Stimulated activated CD4-positive, alpha-beta T cell treated with anti-CD3 and anti-CD28 coated beads, Interleukin-4, amount 100 ng/mL, for 1 hour (primary cell): ENCODE results near the gene ZNF107.

ENCODE experiments used
- DNase-seq: peaks from one replicate; pipeline ENCODE4 v3.0.0-alpha.2; 2020

Gene ZNF107

GRCh38 chr7:64665980-64666662 is at the start of gene ZNF107:
Gene ZNF107 (plus strand): TSS chr7:64666133. CDS start chr7:64666283, 150 bp downstream.
- DNase-seq: peak; percentile 76

DNA sequence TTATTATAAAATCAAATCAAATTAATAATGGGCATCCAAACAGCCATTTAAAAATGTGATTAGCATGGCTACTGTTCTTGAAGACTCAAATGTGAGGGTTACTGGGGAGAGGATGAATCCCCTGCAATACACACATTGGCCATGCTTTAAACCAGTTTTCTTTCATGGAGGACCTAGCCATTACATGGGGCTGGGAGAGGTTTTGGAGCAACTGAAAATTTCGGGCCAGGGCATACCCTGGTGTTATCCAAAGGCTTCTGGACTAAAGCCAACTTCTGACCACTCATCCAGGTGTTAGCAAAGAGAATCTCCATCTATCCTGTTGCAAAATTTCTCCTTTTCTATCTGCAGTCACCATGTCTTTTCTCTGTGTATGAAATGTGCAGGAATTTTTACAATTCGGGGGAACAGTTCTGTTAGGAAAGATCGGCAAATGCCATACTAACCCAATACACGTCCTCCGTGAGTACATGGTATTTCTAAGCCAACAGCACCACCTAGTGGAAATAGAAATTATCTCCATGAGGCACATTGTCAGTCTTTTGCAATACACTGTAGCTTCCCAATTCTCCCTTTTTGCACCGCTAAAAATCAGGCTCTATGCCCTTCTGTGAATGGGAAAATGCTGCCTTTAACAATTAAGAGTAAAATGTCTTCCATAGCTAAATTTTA is 47.0 kb upstream of the ZNF107 start:
- DNase-seq: no peak

GRCh38 chr7:64619705-64620104 is 46.2 kb upstream of the ZNF107 start:
- DNase-seq: no peak

DNA sequence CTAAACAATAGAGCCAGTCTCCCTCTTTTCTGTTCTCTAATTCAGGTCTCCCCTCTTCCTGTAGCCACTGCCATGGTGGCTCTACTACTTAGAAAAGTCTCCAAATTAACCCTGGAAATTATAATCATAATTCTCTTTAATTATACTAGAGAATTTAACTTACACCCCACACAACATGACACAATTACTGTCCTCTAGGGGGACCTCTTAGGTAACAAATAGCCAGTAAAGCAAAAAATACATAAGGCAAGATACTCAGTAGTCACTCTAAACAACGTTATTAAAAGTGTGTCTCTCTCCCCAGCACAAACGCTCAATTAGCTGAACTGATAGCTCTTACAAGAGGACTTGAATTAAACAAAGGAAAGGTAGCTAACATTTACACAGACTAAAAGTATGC is 44.3 kb upstream of the ZNF107 start:
- no peak for DNase-seq

GRCh38 chr7:64625114-64626082 is 40.5 kb upstream of the ZNF107 start:
- DNase-seq: no peak

DNA sequence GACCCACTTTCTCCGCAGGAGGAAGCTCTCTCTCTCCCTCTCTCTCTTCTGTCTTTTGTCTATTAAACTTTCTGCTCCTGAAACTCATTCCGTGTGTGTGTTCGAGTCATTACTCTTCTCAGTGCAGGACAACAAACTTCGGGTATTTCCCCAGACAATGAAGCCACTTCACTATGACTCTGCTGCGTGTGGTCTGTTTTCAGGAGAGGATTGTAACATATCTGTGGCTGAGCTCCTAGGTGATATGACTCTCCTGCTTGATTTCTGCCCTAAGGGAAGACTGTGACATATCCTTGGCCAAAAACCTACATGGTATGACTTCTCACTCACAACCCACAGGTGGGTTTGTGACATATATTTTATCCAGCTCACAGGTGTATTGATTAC is 39.9 kb upstream of the ZNF107 start:
- no peak for DNase-seq

GRCh38 chr7:64626557-64626956 is 39.4 kb upstream of the ZNF107 start:
- DNase-seq: no peak

DNA sequence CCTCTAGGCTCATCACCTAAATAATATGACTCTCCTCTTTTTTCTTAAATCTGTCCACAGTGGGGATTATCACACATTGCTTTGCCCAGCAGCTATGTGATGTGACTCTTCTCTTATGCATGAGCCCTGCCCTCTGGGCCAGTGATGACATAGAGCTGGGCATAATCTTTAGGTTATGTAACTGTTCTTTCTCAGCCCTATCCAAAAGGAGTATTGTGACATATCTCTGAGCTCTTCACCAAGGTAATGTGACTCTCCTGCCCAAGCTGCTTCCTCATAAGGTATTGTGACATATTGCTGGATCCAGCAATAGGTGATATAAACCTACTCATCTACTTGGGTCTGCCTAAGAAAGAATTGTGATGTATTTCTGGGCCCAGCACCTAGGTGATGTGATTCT is 37.7 kb upstream of the ZNF107 start:
- DNase-seq: no peak

DNA sequence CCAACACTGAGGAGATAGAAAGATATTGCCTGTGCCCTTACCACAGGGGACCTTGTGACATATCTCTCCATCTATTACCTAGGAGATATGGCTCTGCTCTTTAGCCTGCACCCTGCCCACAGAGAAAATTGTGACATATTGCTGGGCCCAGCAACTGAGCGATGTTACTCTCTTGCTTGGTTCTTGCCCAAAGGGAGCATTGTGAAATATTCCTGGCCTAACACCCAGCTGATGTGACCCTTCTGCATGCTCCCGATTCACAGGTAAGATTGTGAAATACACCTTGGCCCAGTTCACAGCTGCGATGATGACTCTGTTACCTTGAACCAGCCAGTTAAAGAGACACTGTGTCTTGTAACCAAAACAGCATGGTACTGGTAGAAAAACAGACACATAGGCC is 37.2 kb upstream of the ZNF107 start:
- no peak for DNase-seq

DNA sequence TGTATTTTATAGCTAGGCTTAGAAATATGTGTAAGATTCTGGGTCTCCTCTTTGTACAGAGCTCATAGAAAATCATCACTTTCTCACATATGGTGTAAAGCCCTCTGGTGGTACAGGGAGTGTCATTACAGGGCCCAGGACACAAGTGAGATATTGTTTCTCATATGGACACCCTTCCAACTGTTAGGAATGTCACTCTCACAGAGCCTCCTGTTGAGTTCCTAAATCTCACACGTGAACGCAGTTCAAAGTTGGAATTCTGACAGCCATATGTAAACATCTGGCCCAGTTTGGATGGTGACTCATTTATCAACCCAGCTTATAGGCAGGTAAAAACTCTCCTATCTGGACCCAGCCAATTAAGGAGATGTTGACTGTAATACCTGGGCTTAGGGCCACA is 35.4 kb upstream of the ZNF107 start:
- DNase-seq: no peak

GRCh38 chr7:64632029-64632428 is 33.9 kb upstream of the ZNF107 start:
- no peak for DNase-seq

DNA sequence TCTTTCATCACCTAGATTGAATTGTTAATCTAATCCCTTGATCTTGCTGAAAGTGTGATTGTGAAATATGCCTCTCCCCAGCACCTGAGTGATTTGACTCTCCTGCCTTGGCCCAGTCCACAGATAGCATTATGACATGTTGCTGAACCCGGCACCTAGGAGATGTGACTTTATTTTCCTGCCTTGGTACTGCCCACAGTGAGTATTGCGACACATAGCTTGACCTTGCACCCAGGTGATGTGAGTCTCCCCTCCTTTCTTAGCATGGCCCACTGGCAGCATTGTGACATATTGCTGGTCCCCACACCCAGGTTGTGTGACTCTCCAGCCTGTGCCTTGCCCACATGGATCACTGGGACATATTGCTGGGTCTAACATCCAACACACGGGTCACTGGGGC is 32.5 kb upstream of the ZNF107 start:
- DNase-seq: no peak

GRCh38 chr7:64634406-64635062 is 31.4 kb upstream of the ZNF107 start:
- DNase-seq: no peak

DNA sequence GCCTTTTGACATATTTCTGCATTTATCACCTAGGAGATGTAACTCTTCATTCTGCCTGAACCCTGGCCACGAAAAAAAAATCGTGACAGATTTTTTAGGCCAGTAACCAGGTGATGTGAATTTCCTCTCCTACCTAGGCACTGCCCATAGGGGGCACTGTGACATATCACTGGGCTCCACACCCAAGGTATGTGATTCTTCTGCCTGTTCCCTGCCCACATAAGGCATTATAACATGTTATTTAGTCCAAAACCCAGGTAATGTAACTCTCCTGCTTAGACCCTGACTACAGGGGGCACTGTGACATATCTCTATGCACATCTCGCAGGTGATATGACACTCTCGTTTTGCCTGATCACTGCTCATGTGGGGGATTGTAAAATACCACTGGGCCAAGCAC is 29.5 kb upstream of the ZNF107 start:
- DNase-seq: peak; percentile 2

DNA sequence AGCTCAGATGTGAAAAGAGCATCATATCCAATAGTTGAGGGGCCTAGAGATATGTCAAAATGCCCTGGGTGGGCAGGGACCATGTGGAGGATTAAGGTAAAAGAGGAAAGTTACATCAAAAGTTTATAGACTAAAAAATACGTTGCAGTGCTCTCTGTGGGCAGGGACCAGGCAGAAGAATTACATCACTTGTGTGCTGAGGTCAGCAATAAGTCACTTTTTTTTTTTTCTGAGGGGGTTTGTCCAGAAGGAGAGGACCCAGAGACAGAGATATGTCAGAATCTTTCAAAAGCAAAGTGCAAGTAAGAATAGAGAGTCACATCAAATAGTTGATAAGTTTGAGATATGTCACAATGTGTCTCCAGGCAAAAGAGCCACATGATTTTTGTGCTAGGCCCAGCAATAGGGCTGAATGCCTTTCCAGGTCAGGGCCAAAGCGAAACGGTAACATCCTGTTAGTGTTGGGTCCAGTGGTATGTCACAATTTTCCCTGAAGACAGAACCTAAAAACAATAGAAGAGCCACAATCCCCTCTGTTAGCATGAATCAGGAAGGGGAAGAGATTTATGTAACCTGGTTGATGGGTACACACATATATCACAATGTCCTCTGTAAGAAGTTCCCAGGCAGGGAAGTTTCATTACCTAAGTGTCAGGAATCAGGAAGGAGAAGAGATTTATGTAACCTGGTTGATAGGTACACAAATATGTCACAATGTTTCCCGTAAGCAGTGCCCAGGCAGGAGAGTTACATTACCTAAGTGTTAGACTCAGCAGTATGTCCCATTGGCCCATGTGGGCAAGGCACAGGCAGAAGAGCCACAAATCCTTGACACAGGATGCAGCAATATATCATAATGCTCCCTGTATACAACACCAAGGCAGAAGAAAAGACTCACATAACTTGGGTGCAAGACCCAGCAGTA is 28.1 kb upstream of the ZNF107 start:
- no peak for DNase-seq

GRCh38 chr7:64638822-64639221 is 27.1 kb upstream of the ZNF107 start:
- no peak for DNase-seq

- no peak for DNase-seq
These were observed 26.5 kb upstream of the ZNF107 start for GRCh38 chr7:64639267-64640001.

- DNase-seq: no peak
These were observed 25.4 kb upstream of the ZNF107 start for GRCh38 chr7:64640504-64640903.

DNA sequence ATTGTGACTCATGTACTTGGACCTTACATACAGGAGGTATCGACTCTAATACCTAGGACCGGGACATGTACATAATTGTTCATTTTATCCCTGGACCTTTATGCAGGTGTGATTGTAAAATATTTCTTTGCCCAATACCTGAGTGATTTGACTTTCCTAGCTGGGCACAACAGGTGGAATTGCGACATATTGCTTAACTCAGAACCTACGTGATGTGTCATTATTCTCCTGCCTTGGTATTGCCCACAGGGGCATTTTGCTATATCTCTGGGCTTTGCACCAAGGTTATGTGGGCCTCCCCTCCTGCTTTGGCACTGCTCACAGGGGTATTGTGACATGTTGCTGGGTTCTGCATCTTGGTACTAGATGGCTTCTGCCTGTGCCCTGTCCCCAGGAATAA is 23.9 kb upstream of the ZNF107 start:
- DNase-seq: no peak

DNA sequence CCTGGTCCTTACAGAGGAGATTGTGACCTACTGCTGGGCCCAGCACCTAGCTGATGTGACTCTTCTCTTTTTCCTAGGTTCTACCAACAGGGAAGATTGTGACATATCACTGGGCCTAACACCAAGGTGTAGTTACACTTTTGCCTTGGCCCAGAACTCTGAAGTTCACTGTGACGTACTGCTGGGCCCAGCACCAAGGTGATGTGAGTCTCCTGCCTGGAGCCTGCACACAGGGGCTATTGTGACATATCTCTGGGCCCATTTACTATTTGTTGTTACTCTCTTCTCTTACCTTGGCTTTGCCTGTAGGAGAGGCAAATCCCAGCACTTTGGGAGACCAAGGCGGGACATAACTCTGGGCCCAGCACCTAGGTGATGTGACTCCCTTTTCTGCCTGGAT is 23.1 kb upstream of the ZNF107 start:
- no peak for DNase-seq

DNA sequence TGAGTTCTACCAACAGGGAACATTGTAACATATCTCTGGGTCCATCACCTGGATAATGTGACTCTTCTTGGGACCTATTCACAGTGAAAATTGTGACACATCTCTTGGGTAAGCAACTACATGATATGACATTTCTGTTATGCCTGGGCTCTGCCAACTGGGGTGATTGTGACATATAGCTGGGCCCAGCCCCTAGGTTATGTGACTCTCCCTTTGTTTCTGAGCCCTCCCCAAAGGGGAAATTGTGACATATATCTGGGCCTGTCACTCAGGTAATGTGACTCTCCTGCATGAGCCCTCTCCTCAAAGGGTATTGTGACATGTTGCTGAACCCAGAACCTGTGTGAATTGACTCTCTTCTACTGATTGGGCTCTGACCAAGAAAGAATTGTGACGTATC is 22.4 kb upstream of the ZNF107 start:
- no peak for DNase-seq
